Activated CD4-positive, alpha-beta memory T cell treated with anti-CD3 and anti-CD28 coated beads for 36 hours (primary cell): ENCODE measurements around the gene SPESP1. TPM values are rescaled to one million over a fixed set of nuclear protein-coding genes. Genes with fewer than 3 reads are reported as not detected.
"Not testable (repeated sequence)": the region's sequence is repeated elsewhere in the genome, so short reads cannot be mapped to it uniquely, and the experiment has no call there.

Experiments
- CTCF ChIA-PET: fragments of 350-600 bp; sonication (Branson Sonifier 250); formaldehyde crosslinking; loops from one replicate; lab custom pipeline; 2021; ENCODE audit warnings: antibody characterized with exemption, inconsistent platforms; lab: Charles Lee
- POLR2A ChIA-PET: fragments of 350-600 bp; sonication (Branson Sonifier 250); formaldehyde crosslinking; loops from one replicate; lab custom pipeline; 2021; ENCODE audit warnings: antibody characterized with exemption; lab: Charles Lee
- DNase-seq: peaks from one replicate; pipeline ENCODE4 v3.0.0-alpha.2; 2020
- H3K27ac Mint-ChIP-seq: one replicate; pipeline ENCODE4 v1.8.0; 2021; ENCODE audit warnings: mixed read lengths
- H3K27me3 Mint-ChIP-seq: one replicate; pipeline ENCODE4 v1.8.0; 2021; ENCODE audit warnings: mixed read lengths
- H3K36me3 Mint-ChIP-seq: one replicate; pipeline ENCODE4 v1.8.0; 2021; ENCODE audit warnings: mixed read lengths
- H3K4me1 Mint-ChIP-seq: one replicate; pipeline ENCODE4 v1.8.0; 2021; ENCODE audit warnings: low read depth, mixed read lengths
- H3K4me3 Mint-ChIP-seq: one replicate; pipeline ENCODE4 v1.8.0; 2021; ENCODE audit warnings: mild to moderate bottlenecking, mixed read lengths
- H3K9me3 Mint-ChIP-seq: one replicate; pipeline ENCODE4 v1.8.0; 2021; ENCODE audit warnings: mixed read lengths
- intact Hi-C: fragments of 100-400 bp; cut with micrococcal nuclease; formaldehyde crosslinking; loops from one replicate; pipeline ENCODE4 v1.15.1; 2023
- total RNA-seq, 2 experiments: library from RNA; stranded (reverse); gene quantifications; one replicate each; pipeline ENCODE4 v1.2.3, GENCODE V29; 2021

Gene SPESP1
- total RNA-seq, 2 experiments from 2014 or later = 1.5 TPM

DNA sequence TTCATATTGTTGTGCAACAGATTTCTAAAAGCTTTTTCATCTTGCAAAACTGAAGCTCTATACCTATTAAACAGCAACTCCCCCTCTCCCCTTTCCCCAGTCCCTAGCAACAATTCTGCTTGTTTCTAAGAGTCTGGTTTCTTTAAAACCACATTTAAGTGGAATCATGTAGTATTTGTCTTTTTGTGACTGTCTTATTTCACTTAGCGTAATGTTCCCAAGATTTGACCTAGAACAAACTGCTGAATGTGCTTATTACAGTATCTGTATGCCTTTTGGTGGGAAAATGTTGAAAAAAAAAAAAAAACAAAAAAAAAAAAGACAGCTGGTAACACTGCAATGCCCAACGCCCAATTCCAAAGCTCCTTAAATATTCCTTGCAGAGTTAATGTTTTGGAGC, 19.5 kb upstream of the SPESP1 start:
- no peak overlapping the region for H3K27ac Mint-ChIP-seq
- POLR2A ChIA-PET = no interaction called here
- H3K9me3 Mint-ChIP-seq = no peaks in the 10 kb centered on the region
- H3K27me3 Mint-ChIP-seq = peaks cover 23% of the 10 kb centered on the region
- DNase-seq = no peak
- no peaks in the 10 kb centered on the region for H3K4me1 Mint-ChIP-seq
- H3K36me3 Mint-ChIP-seq = no peaks in the 10 kb centered on the region
- intact Hi-C loops = no loop called here
- H3K4me3 Mint-ChIP-seq = no peak overlapping the region
- CTCF ChIA-PET = no interaction called here

DNA sequence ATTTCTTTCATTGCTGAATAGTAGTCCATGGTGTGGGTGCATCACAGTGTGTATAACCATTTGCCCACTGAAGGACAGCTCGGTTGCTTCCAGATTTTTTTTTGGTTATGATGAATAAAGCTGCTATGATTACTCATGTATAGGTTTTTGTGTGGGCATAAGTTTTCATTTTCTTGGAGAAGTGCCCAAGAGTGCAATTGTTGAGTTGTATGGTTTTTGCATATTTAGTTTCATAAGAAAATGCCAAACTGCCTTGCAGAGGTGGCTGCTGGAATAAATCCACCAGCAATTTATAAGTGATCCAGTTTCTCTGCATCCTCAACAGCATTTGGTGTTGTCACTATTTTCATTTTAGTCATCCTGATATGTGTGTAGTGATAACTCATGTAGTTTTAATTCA, 8.4 kb upstream of the SPESP1 start:
- Mint-ChIP-seq H3K27ac (no peak overlapping the region), H3K4me3 (no peak overlapping the region), H3K27me3 (peaks cover 19% of the 10 kb centered on the region), H3K4me1 (no peaks in the 10 kb centered on the region), H3K36me3 (no peaks in the 10 kb centered on the region), H3K9me3 (no peaks in the 10 kb centered on the region)
- intact Hi-C loops = no loop called here
- ChIA-PET CTCF (no interaction called here), POLR2A (no interaction called here)
- no peak for DNase-seq

DNA sequence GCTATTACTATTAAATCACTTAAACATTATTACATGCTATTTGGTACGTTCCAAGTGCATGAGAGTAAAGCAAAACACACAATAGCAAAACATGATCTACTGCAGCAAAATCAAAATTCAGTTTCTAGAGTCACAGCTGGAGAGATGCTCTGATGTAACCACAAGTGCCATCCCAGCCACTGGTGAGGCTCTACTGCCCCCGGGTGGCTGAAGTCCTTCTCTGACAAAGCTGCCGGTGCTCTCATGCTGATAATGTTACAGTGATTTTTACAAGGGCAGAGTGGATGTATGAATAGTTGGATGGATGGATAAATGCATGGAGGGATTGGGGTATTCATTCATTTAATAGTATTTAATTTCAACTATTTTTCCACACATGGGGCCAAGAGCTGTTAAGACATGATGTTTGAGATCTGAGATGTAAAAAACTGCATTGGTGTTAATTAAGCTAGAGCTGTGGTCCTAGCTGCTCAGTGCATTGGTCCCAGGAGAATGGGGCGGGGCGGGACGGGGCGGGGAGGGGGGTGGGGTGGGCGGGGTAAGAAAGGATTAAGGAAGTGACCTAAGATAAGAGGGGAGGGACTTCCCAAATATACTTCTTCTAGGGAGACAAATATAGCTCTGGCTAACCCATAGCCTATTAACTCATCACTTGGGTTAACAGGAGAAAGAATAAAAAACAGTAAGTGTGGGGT, 5.3 kb upstream of the SPESP1 start:
- Mint-ChIP-seq H3K27ac (no peak overlapping the region), H3K4me3 (no peak overlapping the region), H3K36me3 (no peaks in the 10 kb centered on the region), H3K27me3 (peaks cover 17% of the 10 kb centered on the region), H3K9me3 (no peaks in the 10 kb centered on the region), H3K4me1 (no peaks in the 10 kb centered on the region)
- POLR2A ChIA-PET = no interaction called here
- intact Hi-C loops = loop anchor here (1.0 kb wide), 1 partner anchor 49 kb away; no protein-coding TSS in a partner anchor
- DNase-seq = peak; percentile 75
- CTCF ChIA-PET = interaction anchor here (0.6 to 2.2 kb wide), 28 partner anchors 8 to 626 kb away, joined by 3 to 21 read pairs (median 4); no protein-coding TSS in a partner anchor

DNA sequence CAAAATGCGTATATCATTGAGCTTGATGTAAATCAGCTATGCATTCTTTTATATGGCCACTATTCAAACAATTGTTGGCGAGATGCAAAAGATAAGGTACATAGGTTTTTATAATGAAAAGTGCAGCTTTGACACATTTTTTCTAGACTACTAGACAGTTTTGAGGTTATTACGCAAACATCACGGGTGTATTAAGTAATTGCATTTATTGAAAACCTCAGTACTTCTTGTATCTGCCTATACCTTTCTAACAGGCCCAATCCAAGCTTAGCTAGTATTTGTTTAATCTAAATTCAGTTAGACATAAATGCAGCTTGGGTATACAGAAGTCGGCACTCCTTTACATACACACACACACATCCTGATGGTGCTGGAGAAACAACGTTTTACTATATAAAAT, 2.7 kb downstream of the SPESP1 start:
- ChIA-PET POLR2A (no interaction called here), CTCF (interaction anchor here (1.5 to 1.7 kb wide), 2 partner anchors 8 to 383 kb away, joined by 4 to 5 read pairs; no protein-coding TSS in a partner anchor)
- intact Hi-C loops = no loop called here
- no peak for DNase-seq
- H3K36me3 Mint-ChIP-seq = no peaks in the 10 kb centered on the region
- H3K9me3 Mint-ChIP-seq = no peaks in the 10 kb centered on the region
- H3K4me3 Mint-ChIP-seq = no peak overlapping the region
- peaks cover 7% of the 10 kb centered on the region for H3K27me3 Mint-ChIP-seq
- no peaks in the 10 kb centered on the region for H3K4me1 Mint-ChIP-seq
- no peak overlapping the region for H3K27ac Mint-ChIP-seq

DNA sequence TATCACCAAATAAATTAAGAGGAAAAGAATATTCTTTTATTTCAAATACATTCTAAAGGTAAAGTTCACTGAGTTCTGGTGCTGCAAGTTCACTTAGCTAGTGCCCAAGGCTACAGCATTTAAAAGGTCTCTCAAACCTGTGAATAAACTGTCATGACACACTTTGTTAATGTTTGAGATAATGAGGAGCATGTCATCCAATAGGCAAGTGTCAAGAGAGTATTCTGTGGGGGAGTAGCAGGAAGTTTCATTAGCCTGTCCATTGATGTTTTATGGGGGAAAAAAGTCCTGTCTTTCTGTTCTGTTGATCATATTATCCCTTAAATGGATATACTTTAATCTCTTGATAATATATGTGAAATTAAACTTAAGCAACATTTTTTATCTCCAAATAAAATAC, 4.0 kb downstream of the SPESP1 start:
- H3K9me3 Mint-ChIP-seq = no peaks in the 10 kb centered on the region

DNA sequence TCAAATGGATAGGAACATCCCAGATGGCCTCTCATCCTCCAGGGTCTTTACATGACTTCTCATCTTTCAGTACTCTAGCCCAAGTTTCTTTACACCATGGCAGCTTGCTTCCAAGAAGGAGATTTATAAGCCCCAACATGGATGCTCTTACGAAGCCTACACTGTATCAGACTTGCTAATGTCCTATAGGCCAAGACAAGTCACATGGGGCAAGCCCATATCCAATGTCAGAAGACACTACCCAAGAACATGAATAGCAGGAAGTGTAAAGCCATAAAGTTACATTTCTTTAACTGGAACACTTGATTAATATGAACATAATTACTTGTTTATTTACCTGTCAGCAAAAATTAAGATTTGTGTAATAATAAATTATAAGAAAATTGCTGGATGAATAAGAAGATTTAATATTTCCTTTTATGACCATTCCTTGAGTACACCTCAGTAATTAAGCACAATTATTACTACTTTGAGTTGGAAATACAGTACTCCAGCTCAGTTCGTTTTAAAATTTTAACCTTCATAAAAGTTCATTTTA, 5.1 kb downstream of the SPESP1 start:
- ChIA-PET POLR2A (no interaction called here), CTCF (interaction anchor here (1.3 kb wide), 1 partner anchor 10 kb away, joined by 4 read pairs; no protein-coding TSS in a partner anchor)
- Mint-ChIP-seq H3K27me3 (peaks cover 10% of the 10 kb centered on the region), H3K4me3 (no peak overlapping the region), H3K36me3 (no peaks in the 10 kb centered on the region), H3K9me3 (no peaks in the 10 kb centered on the region), H3K4me1 (no peaks in the 10 kb centered on the region), H3K27ac (no peak overlapping the region)
- DNase-seq = no peak
- intact Hi-C loops = no loop called here

More for the DNA sequence above, 4.0 kb downstream of the SPESP1 start:
- DNase-seq = no peak
- CTCF ChIA-PET = interaction anchor here (1.3 kb wide), 1 partner anchor 9 kb away, joined by 4 read pairs; no protein-coding TSS in a partner anchor
- Mint-ChIP-seq H3K4me1 (no peaks in the 10 kb centered on the region), H3K27ac (no peak overlapping the region), H3K27me3 (peaks cover 10% of the 10 kb centered on the region), H3K4me3 (no peak overlapping the region), H3K36me3 (no peaks in the 10 kb centered on the region)
- intact Hi-C loops = no loop called here
- POLR2A ChIA-PET = no interaction called here

DNA sequence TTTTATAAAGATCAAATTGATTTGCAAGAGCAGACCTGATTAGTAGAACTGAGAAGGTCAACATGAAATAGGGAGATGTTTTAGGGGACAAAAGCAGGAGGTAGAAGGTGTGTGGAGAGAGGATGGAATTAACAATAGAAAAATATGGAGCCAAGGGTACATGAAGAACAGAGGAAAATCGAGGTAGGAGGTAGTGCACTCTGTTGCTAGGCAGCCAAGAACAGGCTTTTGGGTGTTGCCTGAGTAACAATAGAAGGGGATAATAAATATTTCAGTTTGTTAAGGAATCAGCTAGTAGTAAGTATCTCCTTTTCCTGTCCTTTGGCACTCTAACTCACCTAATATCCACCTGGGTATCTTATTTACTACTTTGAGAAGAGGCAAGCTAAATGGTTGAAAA, 9.2 kb downstream of the SPESP1 start:
- intact Hi-C loops = no loop called here
- Mint-ChIP-seq H3K9me3 (no peaks in the 10 kb centered on the region), H3K27me3 (peaks cover 13% of the 10 kb centered on the region), H3K4me1 (no peaks in the 10 kb centered on the region), H3K27ac (no peak overlapping the region), H3K4me3 (no peak overlapping the region), H3K36me3 (no peaks in the 10 kb centered on the region)
- POLR2A ChIA-PET = no interaction called here
- CTCF ChIA-PET = interaction anchor here (0.8 to 1.0 kb wide), 2 partner anchors 14 to 64 kb away, joined by 3 to 5 read pairs; no protein-coding TSS in a partner anchor
- DNase-seq = no peak

DNA sequence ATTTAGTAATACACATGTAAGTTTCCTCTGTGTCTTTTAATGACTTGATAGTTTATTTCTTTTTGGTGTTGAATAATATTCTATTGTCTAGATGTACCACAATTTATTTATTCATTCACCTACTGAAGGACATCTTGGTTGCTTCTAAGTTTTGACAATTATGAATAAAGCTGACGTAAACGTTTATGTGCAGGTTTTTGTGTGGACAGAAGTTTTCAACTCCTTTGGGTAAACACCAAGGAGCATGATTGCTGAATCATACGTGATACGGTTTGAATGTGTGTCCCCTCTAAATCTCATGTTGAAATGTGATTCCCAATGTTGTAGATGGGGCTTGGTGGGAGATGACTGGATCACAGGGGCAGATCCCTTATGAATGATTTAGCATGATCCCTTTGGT, 21.5 kb downstream of the SPESP1 start:
- intact Hi-C loops = no loop called here
- Mint-ChIP-seq H3K27ac (no peak overlapping the region), H3K9me3 (peaks cover 1% of the 10 kb centered on the region), H3K36me3 (no peaks in the 10 kb centered on the region), H3K4me3 (no peak overlapping the region), H3K4me1 (no peaks in the 10 kb centered on the region), H3K27me3 (peaks cover 11% of the 10 kb centered on the region)
- DNase-seq = no peak
- CTCF ChIA-PET = no interaction called here
- POLR2A ChIA-PET = no interaction called here

DNA sequence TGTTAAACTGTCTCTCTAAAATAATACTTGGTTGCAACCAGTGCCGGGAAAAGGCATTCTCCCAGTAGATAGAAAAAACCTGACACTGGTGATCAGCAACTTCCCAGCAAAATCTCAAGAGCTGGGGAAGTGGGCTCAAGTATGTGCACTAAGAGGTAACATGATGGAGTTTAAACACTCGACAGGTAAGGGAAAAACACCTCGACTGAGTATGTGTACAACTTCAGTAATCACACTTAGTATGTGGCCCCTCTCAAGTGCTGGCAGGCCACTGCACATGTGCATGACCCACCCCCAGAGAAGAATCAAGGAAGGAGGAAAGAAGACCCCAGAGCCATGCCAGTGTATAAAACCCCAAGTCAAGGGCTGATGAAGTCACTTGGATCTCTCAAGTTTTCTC, 27.4 kb downstream of the SPESP1 start:
- Mint-ChIP-seq H3K9me3 (no peaks in the 10 kb centered on the region), H3K36me3 (no peaks in the 10 kb centered on the region), H3K27me3 (peaks cover 18% of the 10 kb centered on the region), H3K27ac (no peak overlapping the region), H3K4me3 (no peak overlapping the region), H3K4me1 (no peaks in the 10 kb centered on the region)
- ChIA-PET POLR2A (no interaction called here), CTCF (no interaction called here)
- intact Hi-C loops = no loop called here
- DNase-seq = no peak

DNA sequence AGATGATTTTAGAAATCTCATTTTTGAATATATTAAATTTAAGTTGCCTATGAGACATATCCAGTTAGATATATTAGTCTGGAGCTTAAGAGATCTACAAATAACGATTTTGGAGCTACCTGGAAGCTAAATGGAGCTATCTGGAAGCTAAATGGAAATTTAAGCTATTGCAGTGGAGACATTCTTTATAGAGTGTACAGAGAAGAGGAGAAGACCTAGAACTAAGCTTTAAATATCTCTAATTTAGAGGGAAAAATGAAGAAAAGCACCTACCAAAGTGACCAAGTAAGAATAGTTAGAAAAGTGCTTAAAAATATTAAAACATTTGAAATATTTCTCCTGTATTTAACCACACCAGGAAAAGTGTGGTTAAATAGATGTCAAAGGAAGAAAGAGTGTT, 28.3 kb downstream of the SPESP1 start:
- Mint-ChIP-seq H3K9me3 (no peaks in the 10 kb centered on the region), H3K36me3 (no peaks in the 10 kb centered on the region), H3K4me1 (no peaks in the 10 kb centered on the region), H3K4me3 (no peak overlapping the region), H3K27ac (no peak overlapping the region), H3K27me3 (peaks cover 22% of the 10 kb centered on the region)
- no peak for DNase-seq
- ChIA-PET CTCF (no interaction called here), POLR2A (no interaction called here)
- intact Hi-C loops = no loop called here

DNA sequence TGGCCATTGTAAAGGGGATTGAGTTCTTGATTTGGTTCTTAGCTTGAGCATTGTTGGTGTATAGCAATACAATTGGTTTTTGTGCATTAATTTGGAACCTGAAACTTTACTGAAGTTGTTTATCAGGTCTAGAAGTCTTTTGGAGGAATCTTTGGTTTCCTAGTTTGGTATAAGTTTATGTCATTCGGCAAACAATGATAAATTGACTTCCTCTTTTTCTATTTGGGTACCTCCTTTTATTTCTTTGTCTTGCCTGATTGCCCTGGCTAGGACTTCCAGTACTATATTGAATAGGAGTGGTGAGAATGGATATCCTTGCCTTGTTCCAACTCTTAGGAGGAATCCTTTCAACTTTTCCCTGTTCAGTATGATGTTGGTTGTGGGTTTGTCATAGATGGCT, 32.1 kb downstream of the SPESP1 start:
- H3K27me3 Mint-ChIP-seq = peaks cover 28% of the 10 kb centered on the region
- peaks cover 5% of the 10 kb centered on the region for H3K9me3 Mint-ChIP-seq
- ChIA-PET CTCF (no interaction called here), POLR2A (no interaction called here)
- DNase-seq = no peak
- intact Hi-C loops = no loop called here
- no peak overlapping the region for H3K4me3 Mint-ChIP-seq
- no peaks in the 10 kb centered on the region for H3K4me1 Mint-ChIP-seq
- H3K27ac Mint-ChIP-seq = no peak overlapping the region
- peaks cover 4% of the 10 kb centered on the region for H3K36me3 Mint-ChIP-seq

DNA sequence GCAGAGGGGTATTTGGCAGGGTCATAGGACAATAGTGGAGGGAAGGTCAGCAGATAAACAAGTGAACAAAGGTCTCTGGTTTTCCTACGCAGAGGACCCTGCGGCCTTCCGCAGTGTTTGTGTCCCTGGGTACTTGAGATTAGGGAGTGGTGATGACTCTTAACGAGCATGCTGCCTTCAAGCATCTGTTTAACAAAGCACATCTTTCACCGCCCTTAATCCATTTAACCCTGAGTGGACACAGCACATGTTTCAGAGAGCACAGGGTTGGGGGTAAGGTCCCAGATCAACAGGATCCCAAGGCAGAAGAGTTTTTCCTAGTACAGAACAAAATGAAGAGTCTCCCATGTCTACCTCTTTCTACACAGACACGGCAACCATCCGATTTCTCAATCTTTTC, 33.4 kb downstream of the SPESP1 start:
- H3K4me1 Mint-ChIP-seq, DNase-seq, CTCF ChIA-PET, H3K36me3 Mint-ChIP-seq, intact Hi-C loops, H3K4me3 Mint-ChIP-seq, POLR2A ChIA-PET, H3K27ac Mint-ChIP-seq: not testable (repeated sequence)
- Mint-ChIP-seq H3K9me3 (peaks cover 11% of the 10 kb centered on the region), H3K27me3 (peaks cover 24% of the 10 kb centered on the region)

DNA sequence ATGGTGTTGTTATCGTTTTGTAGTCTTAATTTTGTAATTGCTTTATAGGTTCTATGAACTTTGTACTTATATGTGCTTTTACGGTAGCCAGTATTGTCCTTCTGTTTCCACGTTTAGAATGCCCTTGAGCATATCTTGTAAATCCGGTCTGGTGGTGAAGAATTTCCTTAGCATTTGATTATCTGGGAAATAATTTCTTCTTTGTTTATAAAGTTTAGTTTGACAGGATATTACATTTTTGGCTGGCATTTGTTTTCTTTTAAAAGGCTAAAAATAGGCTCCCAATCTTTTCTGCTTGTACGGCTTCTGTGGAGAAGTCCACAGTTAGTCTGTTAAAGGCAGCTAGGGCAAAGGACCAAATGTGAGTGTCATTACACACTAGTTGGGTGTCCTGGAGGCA, 36.7 kb downstream of the SPESP1 start:
- Mint-ChIP-seq H3K27me3 (peaks cover 25% of the 10 kb centered on the region), H3K9me3 (peaks cover 19% of the 10 kb centered on the region), H3K4me3 (no peak overlapping the region), H3K4me1 (no peaks in the 10 kb centered on the region), H3K27ac (no peak overlapping the region), H3K36me3 (peaks cover 4% of the 10 kb centered on the region)
- DNase-seq = no peak
- CTCF ChIA-PET = no interaction called here
- POLR2A ChIA-PET = no interaction called here
- intact Hi-C loops = no loop called here
